GM06990 (cell line): ENCODE results near the gene ZNF335.
A peak's percentile ranks its signal among the peaks of the same experiment; 100 is the strongest.
"Not testable (repeated sequence)": the region's sequence is repeated elsewhere in the genome, so short reads cannot be mapped to it uniquely, and the experiment has no call there.

Source experiments
- DNase-seq: peaks from one replicate; pipeline ENCODE4 v3.0.0-alpha.2; 2011; ENCODE audit not compliant: insufficient read length; ENCODE audit errors: extremely low read depth
- H3K27me3 ChIP-seq: replicated peaks from 2 replicates; pipeline ENCODE4 v1.6.0; 2011; ENCODE audit warnings: low read length; ENCODE audit not compliant: control insufficient read depth, insufficient read depth
- H3K36me3 ChIP-seq: 2 replicates; pipeline ENCODE4 v1.5.1; 2011; ENCODE audit warnings: low read length; ENCODE audit not compliant: control insufficient read depth, insufficient read depth
- H3K4me3 ChIP-seq: replicated peaks from 2 replicates; pipeline ENCODE4 v1.5.1; 2011; ENCODE audit warnings: low read depth, mild to moderate bottlenecking, control low read depth, low read length
- CTCF ChIP-seq: IDR thresholded peaks from 2 replicates; pipeline ENCODE4 v1.5.1; 2011; ENCODE audit warnings: low read length, control low read depth, mild to moderate bottlenecking, inconsistent platforms; ENCODE audit not compliant: insufficient read depth, poor library complexity, severe bottlenecking

The ZNF335 gene

GRCh38 chr20:45935416-45936046, 36.5 kb downstream of the ZNF335 start:
- no peak for DNase-seq
- peaks cover 23% of the 10 kb centered on the region for H3K36me3 ChIP-seq
- H3K4me3 ChIP-seq = peak overlapping the region; percentile 80
- no peak for TF ChIP-seq CTCF
- H3K27me3 ChIP-seq = no peaks in the 10 kb centered on the region

GRCh38 chr20:45934586-45935415, 37.2 kb downstream of the ZNF335 start, which contains the start of gene PCIF1:
PCIF1 (plus strand) TSS chr20:45934683; CDS start chr20:45939000, 4,317 bp downstream.
- Histone ChIP-seq H3K4me3 (peak within 1 kb of the TSS; percentile 97), H3K27me3 (no peaks in the 10 kb centered on the region), H3K36me3 (peaks cover 17% of the 10 kb centered on the region)
- DNase-seq = peak; percentile 97
- TF ChIP-seq CTCF = no peak

- peaks cover 10% of the 10 kb centered on the region for H3K36me3 ChIP-seq
- peak; percentile 48 for DNase-seq
- no peak for TF ChIP-seq CTCF
- peak overlapping the region; percentile 97 for H3K4me3 ChIP-seq
- H3K27me3 ChIP-seq = no peaks in the 10 kb centered on the region
These were observed 37.9 kb downstream of the ZNF335 start for GRCh38 chr20:45934046-45934585.

- peak; percentile 45 for TF ChIP-seq CTCF
- H3K4me3 ChIP-seq = peak overlapping the region; percentile 97
- no peaks in the 10 kb centered on the region for H3K27me3 ChIP-seq
- DNase-seq = peak; percentile 61
- H3K36me3 ChIP-seq = peaks cover 3% of the 10 kb centered on the region
These were observed 38.5 kb downstream of the ZNF335 start for GRCh38 chr20:45933266-45934045.

GRCh38 chr20:45931680-45932079, 40.3 kb downstream of the ZNF335 start:
- not testable (repeated sequence) for DNase-seq, H3K27me3 ChIP-seq

More at GRCh38 chr20:45931680-45932079, 40.3 kb downstream of the ZNF335 start:
- H3K4me3 ChIP-seq, H3K36me3 ChIP-seq: not testable (repeated sequence)
